Neural cell (in vitro differentiated cells): Measurements from ENCODE around the gene TRMT2A. TPM values are rescaled to one million over a fixed set of nuclear protein-coding genes. Genes with fewer than 3 reads are reported as not detected.

Experiments used
- H2AFZ ChIP-seq: fragments of 200-600, 300-800 bp; sonication (generic), shearing (Covaris generic); 2 replicates; pipeline ENCODE4 v1.6.0; 2014; ENCODE audit warnings: low read depth, mild to moderate bottlenecking, antibody characterized with exemption, low read length, moderate library complexity
- H3F3A ChIP-seq: fragments of 200-600 bp; shearing (Covaris generic); 2 replicates; pipeline ENCODE4 v1.6.1; 2016; ENCODE audit warnings: mild to moderate bottlenecking, moderate library complexity, mixed read lengths, antibody characterized with exemption, low read length; ENCODE audit not compliant: insufficient read depth, poor library complexity, severe bottlenecking
- H3K27ac ChIP-seq: fragments of 200-600, 300-800 bp; sonication (generic), shearing (Covaris generic); 2 replicates; pipeline ENCODE4 v1.5.1; 2014; ENCODE audit warnings: mild to moderate bottlenecking, low read length, moderate library complexity
- H3K27me3 ChIP-seq: fragments of 300-800, 200-600 bp; sonication (generic), shearing (Covaris generic); 2 replicates; pipeline ENCODE4 v1.6.0; 2014; ENCODE audit warnings: mild to moderate bottlenecking, low read depth, low read length, moderate library complexity; ENCODE audit not compliant: insufficient read depth
- H3K36me3 ChIP-seq: fragments of 300-800, 200-600 bp; sonication (generic), shearing (Covaris generic); 2 replicates; pipeline ENCODE4 v1.5.1; 2014; ENCODE audit warnings: mild to moderate bottlenecking, antibody characterized with exemption, low read length, moderate library complexity; ENCODE audit not compliant: insufficient read depth
- H3K4me2 ChIP-seq: fragments of 300-800, 200-600 bp; sonication (generic), shearing (Covaris generic); 2 replicates; pipeline ENCODE4 v1.6.0; 2014; ENCODE audit warnings: mild to moderate bottlenecking, low read length
- H3K4me3 ChIP-seq: fragments of 300-800, 200-600 bp; sonication (generic), shearing (Covaris generic); 2 replicates; pipeline ENCODE4 v1.5.1; 2014; ENCODE audit warnings: mild to moderate bottlenecking, low read length, moderate library complexity
- H3K79me2 ChIP-seq: fragments of 200-600 bp; shearing (Covaris generic); replicated peaks from 2 replicates; pipeline ENCODE4 v1.6.0; 2014; ENCODE audit warnings: mild to moderate bottlenecking, low read length, moderate library complexity; ENCODE audit not compliant: insufficient read depth
- H3K9ac ChIP-seq: fragments of 300-800, 200-600 bp; sonication (generic), shearing (Covaris generic); 2 replicates; pipeline ENCODE4 v1.6.1; 2016; ENCODE audit warnings: mild to moderate bottlenecking, low read length, mixed read lengths
- H3K9me2 ChIP-seq: fragments of 200-600 bp; shearing (Covaris generic); 2 replicates; pipeline ENCODE4 v1.6.1; 2016; ENCODE audit warnings: mild to moderate bottlenecking, low read length, mixed read lengths; ENCODE audit not compliant: insufficient read depth
- H3K9me3 ChIP-seq: fragments of 200-600, 300-800 bp; sonication (generic), shearing (Covaris generic); 2 replicates; pipeline ENCODE4 v1.6.1; 2016; ENCODE audit warnings: mild to moderate bottlenecking, mixed run types, low read length, moderate library complexity, mixed read lengths
- H4K20me1 ChIP-seq: fragments of 200-600 bp; shearing (Covaris generic); 2 replicates; pipeline ENCODE4 v1.6.1; 2016; ENCODE audit warnings: mild to moderate bottlenecking, mixed run types; ENCODE audit not compliant: insufficient read depth
- EP300 ChIP-seq: fragments of 450-650 bp; conservative IDR thresholded peaks from 2 replicates; pipeline ENCODE4 v1.6.1; 2014; ENCODE audit warnings: antibody characterized with exemption, mild to moderate bottlenecking, moderate library complexity; ENCODE audit not compliant: poor library complexity, severe bottlenecking
- EZH2 ChIP-seq: fragments of 200-600, 300-800 bp; shearing (Covaris generic), sonication (generic); IDR thresholded peaks from 2 replicates; pipeline ENCODE4 v1.6.1; 2014; ENCODE audit warnings: antibody characterized with exemption, low read length, borderline replicate concordance, mild to moderate bottlenecking; ENCODE audit not compliant: insufficient read depth, poor library complexity, severe bottlenecking
- MXI1 ChIP-seq: fragments of 450-650 bp; conservative IDR thresholded peaks from 2 replicates; pipeline ENCODE4 v1.6.1; 2014; ENCODE audit warnings: antibody characterized with exemption, mild to moderate bottlenecking; ENCODE audit not compliant: poor library complexity, severe bottlenecking
- POLR2AphosphoS5 ChIP-seq: IDR thresholded peaks from 2 replicates; pipeline ENCODE4 v1.6.1; 2012
- RAD21 ChIP-seq: fragments of 450-650 bp; conservative IDR thresholded peaks from 2 replicates; pipeline ENCODE4 v1.6.1; 2014; ENCODE audit warnings: antibody characterized with exemption, mild to moderate bottlenecking, moderate library complexity
- SMC3 ChIP-seq: fragments of 450-650 bp; conservative IDR thresholded peaks from 2 replicates; pipeline ENCODE4 v1.6.1; 2014; ENCODE audit warnings: antibody characterized with exemption, mild to moderate bottlenecking, moderate library complexity; ENCODE audit not compliant: poor library complexity
- TAF1 ChIP-seq: IDR thresholded peaks from 2 replicates; pipeline ENCODE4 v1.6.1; 2012; ENCODE audit warnings: low read depth
- polyA plus RNA-seq: library from polyadenylated mRNA; depleted of rRNA; stranded (reverse); fragments of >200 nt; gene quantifications from 2 replicates; pipeline ENCODE4 v1.2.3, GENCODE V29; 2014
- TF ChIP-seq, protein P1 (sequence below): IDR thresholded peaks from 2 replicates; pipeline ENCODE4 v1.6.1; 2012; ENCODE audit warnings: borderline replicate concordance
- TF ChIP-seq, protein P2 (sequence below): fragments of 450-650 bp; IDR thresholded peaks from 2 replicates; pipeline ENCODE4 v1.5.1; 2014; ENCODE audit warnings: antibody characterized with exemption, mild to moderate bottlenecking, moderate library complexity; ENCODE audit not compliant: poor library complexity, severe bottlenecking

Gene TRMT2A
- polyA plus RNA-seq, 1 donor from 2014 or later = 96.7 TPM

DNA sequence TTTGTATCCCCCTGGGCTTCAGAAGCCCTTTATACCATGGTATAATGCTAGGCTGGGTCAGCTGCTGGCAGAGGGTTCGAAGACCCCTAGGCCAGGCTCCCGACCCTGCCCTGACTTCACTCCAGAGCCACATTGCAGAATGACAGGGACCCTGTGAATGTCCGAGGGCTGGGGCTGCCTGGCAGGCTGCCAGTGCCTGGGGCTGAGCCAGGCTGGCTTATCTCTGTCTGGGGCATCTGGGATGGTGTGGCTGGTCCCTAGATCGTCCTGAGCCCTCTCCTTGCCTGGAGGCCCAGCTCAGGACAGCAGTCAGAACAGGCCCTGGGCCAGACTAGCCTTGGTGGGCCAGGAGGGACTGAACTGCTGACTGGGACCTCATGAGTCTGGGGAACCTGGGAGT, 18.2 kb upstream of the TRMT2A start:
- Histone ChIP-seq H4K20me1 (no peaks in the 10 kb centered on the region), H3K9me3 (no peaks in the 10 kb centered on the region), H3F3A (no peaks in the 10 kb centered on the region), H3K79me2 (no peaks in the 10 kb centered on the region), H3K27me3 (no peaks in the 10 kb centered on the region), H3K27ac (no peak overlapping the region), H3K4me3 (no peak overlapping the region), H3K9ac (no peak overlapping the region), H3K9me2 (no peaks in the 10 kb centered on the region), H3K36me3 (no peaks in the 10 kb centered on the region), H2AFZ (no peak overlapping the region), H3K4me2 (no peak overlapping the region)
- TF ChIP-seq EP300 (no peak), EZH2 (no peak), RAD21 (no peak), POLR2AphosphoS5 (no peak), MXI1 (no peak), TAF1 (no peak)
- TF ChIP-seq, protein P1, sequence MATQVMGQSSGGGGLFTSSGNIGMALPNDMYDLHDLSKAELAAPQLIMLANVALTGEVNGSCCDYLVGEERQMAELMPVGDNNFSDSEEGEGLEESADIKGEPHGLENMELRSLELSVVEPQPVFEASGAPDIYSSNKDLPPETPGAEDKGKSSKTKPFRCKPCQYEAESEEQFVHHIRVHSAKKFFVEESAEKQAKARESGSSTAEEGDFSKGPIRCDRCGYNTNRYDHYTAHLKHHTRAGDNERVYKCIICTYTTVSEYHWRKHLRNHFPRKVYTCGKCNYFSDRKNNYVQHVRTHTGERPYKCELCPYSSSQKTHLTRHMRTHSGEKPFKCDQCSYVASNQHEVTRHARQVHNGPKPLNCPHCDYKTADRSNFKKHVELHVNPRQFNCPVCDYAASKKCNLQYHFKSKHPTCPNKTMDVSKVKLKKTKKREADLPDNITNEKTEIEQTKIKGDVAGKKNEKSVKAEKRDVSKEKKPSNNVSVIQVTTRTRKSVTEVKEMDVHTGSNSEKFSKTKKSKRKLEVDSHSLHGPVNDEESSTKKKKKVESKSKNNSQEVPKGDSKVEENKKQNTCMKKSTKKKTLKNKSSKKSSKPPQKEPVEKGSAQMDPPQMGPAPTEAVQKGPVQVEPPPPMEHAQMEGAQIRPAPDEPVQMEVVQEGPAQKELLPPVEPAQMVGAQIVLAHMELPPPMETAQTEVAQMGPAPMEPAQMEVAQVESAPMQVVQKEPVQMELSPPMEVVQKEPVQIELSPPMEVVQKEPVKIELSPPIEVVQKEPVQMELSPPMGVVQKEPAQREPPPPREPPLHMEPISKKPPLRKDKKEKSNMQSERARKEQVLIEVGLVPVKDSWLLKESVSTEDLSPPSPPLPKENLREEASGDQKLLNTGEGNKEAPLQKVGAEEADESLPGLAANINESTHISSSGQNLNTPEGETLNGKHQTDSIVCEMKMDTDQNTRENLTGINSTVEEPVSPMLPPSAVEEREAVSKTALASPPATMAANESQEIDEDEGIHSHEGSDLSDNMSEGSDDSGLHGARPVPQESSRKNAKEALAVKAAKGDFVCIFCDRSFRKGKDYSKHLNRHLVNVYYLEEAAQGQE = no peak

DNA sequence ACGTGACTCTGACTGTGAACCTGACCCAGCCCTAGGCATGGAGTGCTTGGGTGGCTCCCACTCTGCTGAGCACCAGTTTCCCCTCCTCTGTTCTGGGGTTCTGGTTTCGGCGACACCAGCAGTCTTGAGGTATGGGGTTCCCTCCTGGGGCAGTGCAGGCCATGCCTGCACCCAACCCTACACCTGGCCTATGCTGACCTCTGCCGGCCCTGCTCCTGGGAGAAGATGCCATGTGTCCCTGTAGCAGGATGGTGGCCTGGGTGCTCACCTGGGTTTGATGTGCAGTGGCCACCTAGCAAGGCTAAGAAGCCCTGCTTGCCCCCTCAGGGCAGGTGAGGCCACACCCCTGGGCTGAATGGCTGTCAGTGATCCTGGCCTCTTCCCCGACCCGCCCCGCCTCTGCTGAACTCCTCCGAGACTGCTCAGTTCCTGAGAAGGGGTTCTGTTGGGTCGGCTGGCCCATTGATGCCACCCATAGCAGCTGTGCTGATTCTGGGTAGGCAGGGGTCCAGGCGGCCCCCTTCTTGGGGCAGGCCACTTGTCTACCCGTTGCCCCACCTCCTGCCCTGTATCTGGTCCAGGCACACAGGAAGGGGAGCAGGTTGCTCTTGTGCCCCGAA, 17.0 kb upstream of the TRMT2A start:
- TF ChIP-seq EZH2 (no peak), RAD21 (no peak), MXI1 (no peak), TAF1 (no peak), EP300 (no peak), SMC3 (no peak), POLR2AphosphoS5 (no peak)
- TF ChIP-seq, protein P1 = no peak
- TF ChIP-seq, protein P2, sequence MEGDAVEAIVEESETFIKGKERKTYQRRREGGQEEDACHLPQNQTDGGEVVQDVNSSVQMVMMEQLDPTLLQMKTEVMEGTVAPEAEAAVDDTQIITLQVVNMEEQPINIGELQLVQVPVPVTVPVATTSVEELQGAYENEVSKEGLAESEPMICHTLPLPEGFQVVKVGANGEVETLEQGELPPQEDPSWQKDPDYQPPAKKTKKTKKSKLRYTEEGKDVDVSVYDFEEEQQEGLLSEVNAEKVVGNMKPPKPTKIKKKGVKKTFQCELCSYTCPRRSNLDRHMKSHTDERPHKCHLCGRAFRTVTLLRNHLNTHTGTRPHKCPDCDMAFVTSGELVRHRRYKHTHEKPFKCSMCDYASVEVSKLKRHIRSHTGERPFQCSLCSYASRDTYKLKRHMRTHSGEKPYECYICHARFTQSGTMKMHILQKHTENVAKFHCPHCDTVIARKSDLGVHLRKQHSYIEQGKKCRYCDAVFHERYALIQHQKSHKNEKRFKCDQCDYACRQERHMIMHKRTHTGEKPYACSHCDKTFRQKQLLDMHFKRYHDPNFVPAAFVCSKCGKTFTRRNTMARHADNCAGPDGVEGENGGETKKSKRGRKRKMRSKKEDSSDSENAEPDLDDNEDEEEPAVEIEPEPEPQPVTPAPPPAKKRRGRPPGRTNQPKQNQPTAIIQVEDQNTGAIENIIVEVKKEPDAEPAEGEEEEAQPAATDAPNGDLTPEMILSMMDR = no peak
- H3K36me3 ChIP-seq = no peaks in the 10 kb centered on the region
- no peaks in the 10 kb centered on the region for H3F3A ChIP-seq
- H2AFZ ChIP-seq = no peak overlapping the region
- no peaks in the 10 kb centered on the region for H3K9me3 ChIP-seq
- no peak overlapping the region for H3K4me3 ChIP-seq
- no peak overlapping the region for H3K27ac ChIP-seq
- no peaks in the 10 kb centered on the region for H3K79me2 ChIP-seq
- H3K9ac ChIP-seq = no peak overlapping the region
- no peak overlapping the region for H3K4me2 ChIP-seq
- H3K9me2 ChIP-seq = no peaks in the 10 kb centered on the region
- no peaks in the 10 kb centered on the region for H4K20me1 ChIP-seq
- H3K27me3 ChIP-seq = no peaks in the 10 kb centered on the region
